Measurements from ENCODE around the gene ATP6V0D1. TPM values are rescaled to one million over a fixed set of nuclear protein-coding genes. Genes with fewer than 3 reads are reported as not detected.

ATP6V0D1 gene
- total RNA-seq, 1 donor, result 158 TPM

- H3K79me2 ChIP-seq (ENCODE audit: insufficient read depth, low read length), result no peaks in the 10 kb centered on the region
- TF ChIP-seq CTCF (IDR thresholded peaks at IDR 0.05; ENCODE audit: extremely low read depth, low read depth, low read length), result no peak
- H3K4me2 ChIP-seq (ENCODE audit: insufficient read depth, low read length), result peak overlapping the region; percentile 70
- H3K4me1 ChIP-seq (ENCODE audit: insufficient read depth, low read length), result peaks cover 8% of the 10 kb centered on the region
- H3K27ac ChIP-seq (ENCODE audit: low read depth, low read length), result no peak overlapping the region
- peaks cover 32% of the 10 kb centered on the region for H3K27me3 ChIP-seq (ENCODE audit: insufficient read depth, low read length)
- peak; percentile 81 for DNase-seq (ENCODE audit: insufficient read length, low spot score, missing footprints)
- no peak overlapping the region for H2AFZ ChIP-seq (ENCODE audit: low read length)
- H3K4me3 ChIP-seq (ENCODE audit: insufficient read depth, low read length), result peak overlapping the region; percentile 57
- no peaks in the 10 kb centered on the region for H3K9me3 ChIP-seq (ENCODE audit: low read depth, low read length)
- H3K36me3 ChIP-seq (ENCODE audit: insufficient read depth, low read length), result no peaks in the 10 kb centered on the region
- H4K20me1 ChIP-seq (ENCODE audit: insufficient read depth, low read length), result peaks cover 17% of the 10 kb centered on the region
Measured at GRCh38 chr16:67429799-67430503, 51.0 kb downstream of the ATP6V0D1 start.

GRCh38 chr16:67429053-67429798 is 51.7 kb downstream of the ATP6V0D1 start:
- Histone ChIP-seq H3K9me3 (ENCODE audit: low read depth, low read length) (no peaks in the 10 kb centered on the region), H3K4me3 (ENCODE audit: insufficient read depth, low read length) (no peak overlapping the region), H2AFZ (ENCODE audit: low read length) (no peak overlapping the region), H3K27ac (ENCODE audit: low read depth, low read length) (no peak overlapping the region), H3K4me2 (ENCODE audit: insufficient read depth, low read length) (no peak overlapping the region), H3K27me3 (ENCODE audit: insufficient read depth, low read length) (peaks cover 36% of the 10 kb centered on the region), H4K20me1 (ENCODE audit: insufficient read depth, low read length) (peaks cover 17% of the 10 kb centered on the region), H3K36me3 (ENCODE audit: insufficient read depth, low read length) (no peaks in the 10 kb centered on the region), H3K79me2 (ENCODE audit: insufficient read depth, low read length) (no peaks in the 10 kb centered on the region), H3K4me1 (ENCODE audit: insufficient read depth, low read length) (peaks cover 8% of the 10 kb centered on the region)
- no peak for TF ChIP-seq CTCF (IDR thresholded peaks at IDR 0.05; ENCODE audit: extremely low read depth, low read depth, low read length)
- DNase-seq (ENCODE audit: insufficient read length, low spot score, missing footprints), result no peak

GRCh38 chr16:67428146-67428731 is 52.7 kb downstream of the ATP6V0D1 start:
- Histone ChIP-seq H3K27me3 (ENCODE audit: insufficient read depth, low read length) (peaks cover 36% of the 10 kb centered on the region), H3K4me1 (ENCODE audit: insufficient read depth, low read length) (peaks cover 8% of the 10 kb centered on the region), H3K9me3 (ENCODE audit: low read depth, low read length) (no peaks in the 10 kb centered on the region), H3K79me2 (ENCODE audit: insufficient read depth, low read length) (no peaks in the 10 kb centered on the region), H4K20me1 (ENCODE audit: insufficient read depth, low read length) (peaks cover 17% of the 10 kb centered on the region), H3K36me3 (ENCODE audit: insufficient read depth, low read length) (no peaks in the 10 kb centered on the region), H3K4me3 (ENCODE audit: insufficient read depth, low read length) (no peak overlapping the region), H3K27ac (ENCODE audit: low read depth, low read length) (no peak overlapping the region), H2AFZ (ENCODE audit: low read length) (no peak overlapping the region), H3K4me2 (ENCODE audit: insufficient read depth, low read length) (no peak overlapping the region)
- peak; percentile 96 for DNase-seq (ENCODE audit: insufficient read length, low spot score, missing footprints)
- TF ChIP-seq CTCF (IDR thresholded peaks at IDR 0.05; ENCODE audit: extremely low read depth, low read depth, low read length), result peak; percentile 85

GRCh38 chr16:67426950-67427349 is 54.0 kb downstream of the ATP6V0D1 start:
- Histone ChIP-seq H3K27me3 (ENCODE audit: insufficient read depth, low read length) (peaks cover 36% of the 10 kb centered on the region), H4K20me1 (ENCODE audit: insufficient read depth, low read length) (peaks cover 12% of the 10 kb centered on the region), H3K4me2 (ENCODE audit: insufficient read depth, low read length) (no peak overlapping the region), H3K36me3 (ENCODE audit: insufficient read depth, low read length) (no peaks in the 10 kb centered on the region), H2AFZ (ENCODE audit: low read length) (no peak overlapping the region), H3K4me3 (ENCODE audit: insufficient read depth, low read length) (no peak overlapping the region), H3K27ac (ENCODE audit: low read depth, low read length) (no peak overlapping the region), H3K9me3 (ENCODE audit: low read depth, low read length) (no peaks in the 10 kb centered on the region), H3K79me2 (ENCODE audit: insufficient read depth, low read length) (no peaks in the 10 kb centered on the region), H3K4me1 (ENCODE audit: insufficient read depth, low read length) (peaks cover 8% of the 10 kb centered on the region)
- TF ChIP-seq CTCF (IDR thresholded peaks at IDR 0.05; ENCODE audit: extremely low read depth, low read depth, low read length), result no peak
- peak; percentile 85 for DNase-seq (ENCODE audit: insufficient read length, low spot score, missing footprints)

Measured in osteoblast (primary cell).